Panc1 (cell line): ENCODE measurements around the gene MED13L.

Experiments
- POLR2AphosphoS5 ChIP-seq: IDR thresholded peaks from 2 replicates; pipeline ENCODE4 v1.6.1; 2012; ENCODE audit warnings: mild to moderate bottlenecking, low read depth, low read length, moderate library complexity
- SIN3A ChIP-seq: IDR thresholded peaks from 2 replicates; pipeline ENCODE4 v1.6.1; 2012; ENCODE audit warnings: low read depth, mild to moderate bottlenecking, low read length, moderate library complexity, borderline replicate concordance; ENCODE audit not compliant: insufficient read depth
- TCF7L2 ChIP-seq: IDR thresholded peaks from 2 replicates; pipeline ENCODE4 v1.6.1; 2011; ENCODE audit warnings: mild to moderate bottlenecking, low read depth, low read length, inconsistent platforms
- TF ChIP-seq, protein P1 (sequence below): fragments of 450-650 bp; IDR thresholded peaks from 2 replicates; pipeline ENCODE4 v1.5.1; 2017; ENCODE audit warnings: mild to moderate bottlenecking
- TF ChIP-seq, protein P2 (sequence below), 2 experiments: IDR thresholded peaks; 2 replicates each; pipeline ENCODE4 v1.6.1; 2011 to 2012; ENCODE audit warnings: low read depth in 2 of 2, control low read depth in 1 of 2, low read length in 1 of 2, mild to moderate bottlenecking in 1 of 2, moderate library complexity in 1 of 2; ENCODE audit not compliant: insufficient read depth in 1 of 2

DNA sequence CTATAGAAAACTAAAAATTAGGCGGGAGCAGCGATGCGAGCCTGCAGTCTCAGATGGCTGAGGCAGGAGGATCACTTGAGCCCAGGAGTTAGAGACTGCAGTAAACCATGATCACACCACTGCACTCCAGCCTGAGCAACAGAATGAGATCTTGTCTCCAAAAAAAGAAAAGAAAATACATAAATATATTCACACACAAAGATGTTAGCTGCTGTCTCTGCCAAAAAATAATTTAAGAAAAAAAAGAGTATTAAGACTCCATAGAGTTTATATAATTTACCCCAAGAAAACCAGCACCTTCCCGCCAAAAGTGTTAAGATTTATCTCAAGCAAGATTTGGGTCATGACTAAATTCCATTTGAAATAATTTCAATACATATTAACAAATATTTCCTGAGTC, 102.6 kb downstream of the MED13L start:
- TF ChIP-seq, protein P1, sequence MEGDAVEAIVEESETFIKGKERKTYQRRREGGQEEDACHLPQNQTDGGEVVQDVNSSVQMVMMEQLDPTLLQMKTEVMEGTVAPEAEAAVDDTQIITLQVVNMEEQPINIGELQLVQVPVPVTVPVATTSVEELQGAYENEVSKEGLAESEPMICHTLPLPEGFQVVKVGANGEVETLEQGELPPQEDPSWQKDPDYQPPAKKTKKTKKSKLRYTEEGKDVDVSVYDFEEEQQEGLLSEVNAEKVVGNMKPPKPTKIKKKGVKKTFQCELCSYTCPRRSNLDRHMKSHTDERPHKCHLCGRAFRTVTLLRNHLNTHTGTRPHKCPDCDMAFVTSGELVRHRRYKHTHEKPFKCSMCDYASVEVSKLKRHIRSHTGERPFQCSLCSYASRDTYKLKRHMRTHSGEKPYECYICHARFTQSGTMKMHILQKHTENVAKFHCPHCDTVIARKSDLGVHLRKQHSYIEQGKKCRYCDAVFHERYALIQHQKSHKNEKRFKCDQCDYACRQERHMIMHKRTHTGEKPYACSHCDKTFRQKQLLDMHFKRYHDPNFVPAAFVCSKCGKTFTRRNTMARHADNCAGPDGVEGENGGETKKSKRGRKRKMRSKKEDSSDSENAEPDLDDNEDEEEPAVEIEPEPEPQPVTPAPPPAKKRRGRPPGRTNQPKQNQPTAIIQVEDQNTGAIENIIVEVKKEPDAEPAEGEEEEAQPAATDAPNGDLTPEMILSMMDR: no peak
- TF ChIP-seq POLR2AphosphoS5: no peak
- TF ChIP-seq, protein P2, sequence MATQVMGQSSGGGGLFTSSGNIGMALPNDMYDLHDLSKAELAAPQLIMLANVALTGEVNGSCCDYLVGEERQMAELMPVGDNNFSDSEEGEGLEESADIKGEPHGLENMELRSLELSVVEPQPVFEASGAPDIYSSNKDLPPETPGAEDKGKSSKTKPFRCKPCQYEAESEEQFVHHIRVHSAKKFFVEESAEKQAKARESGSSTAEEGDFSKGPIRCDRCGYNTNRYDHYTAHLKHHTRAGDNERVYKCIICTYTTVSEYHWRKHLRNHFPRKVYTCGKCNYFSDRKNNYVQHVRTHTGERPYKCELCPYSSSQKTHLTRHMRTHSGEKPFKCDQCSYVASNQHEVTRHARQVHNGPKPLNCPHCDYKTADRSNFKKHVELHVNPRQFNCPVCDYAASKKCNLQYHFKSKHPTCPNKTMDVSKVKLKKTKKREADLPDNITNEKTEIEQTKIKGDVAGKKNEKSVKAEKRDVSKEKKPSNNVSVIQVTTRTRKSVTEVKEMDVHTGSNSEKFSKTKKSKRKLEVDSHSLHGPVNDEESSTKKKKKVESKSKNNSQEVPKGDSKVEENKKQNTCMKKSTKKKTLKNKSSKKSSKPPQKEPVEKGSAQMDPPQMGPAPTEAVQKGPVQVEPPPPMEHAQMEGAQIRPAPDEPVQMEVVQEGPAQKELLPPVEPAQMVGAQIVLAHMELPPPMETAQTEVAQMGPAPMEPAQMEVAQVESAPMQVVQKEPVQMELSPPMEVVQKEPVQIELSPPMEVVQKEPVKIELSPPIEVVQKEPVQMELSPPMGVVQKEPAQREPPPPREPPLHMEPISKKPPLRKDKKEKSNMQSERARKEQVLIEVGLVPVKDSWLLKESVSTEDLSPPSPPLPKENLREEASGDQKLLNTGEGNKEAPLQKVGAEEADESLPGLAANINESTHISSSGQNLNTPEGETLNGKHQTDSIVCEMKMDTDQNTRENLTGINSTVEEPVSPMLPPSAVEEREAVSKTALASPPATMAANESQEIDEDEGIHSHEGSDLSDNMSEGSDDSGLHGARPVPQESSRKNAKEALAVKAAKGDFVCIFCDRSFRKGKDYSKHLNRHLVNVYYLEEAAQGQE (IDR thresholded peaks at IDR 0.05; ENCODE audit: insufficient read depth in 1 of 2, low read depth in 2 of 2, low read length in 1 of 2): no peak
- TF ChIP-seq SIN3A: no peak
- no peak for TF ChIP-seq TCF7L2
